H9 (cell line): ENCODE data around the gene CLEC10A. TPM values are rescaled to one million over a fixed set of nuclear protein-coding genes. Genes with fewer than 3 reads are reported as not detected.

Experiments
- DNase-seq: peaks from one replicate; pipeline ENCODE4 v3.0.0-alpha.2; 2017
- H2AFZ ChIP-seq: one replicate; pipeline ENCODE4 v1.6.1; 2013; ENCODE audit warnings: mild to moderate bottlenecking, low read length, control low read depth, moderate library complexity
- H2AK5ac ChIP-seq: 2 replicates; pipeline ENCODE4 v1.6.1; 2013; ENCODE audit warnings: low read length, control low read depth, mixed read lengths; ENCODE audit not compliant: insufficient read length
- H2BK120ac ChIP-seq: one replicate; pipeline ENCODE4 v1.6.1; 2013; ENCODE audit warnings: low read depth, mild to moderate bottlenecking, low read length, control low read depth, inconsistent platforms; ENCODE audit not compliant: poor library complexity, severe bottlenecking
- H2BK12ac ChIP-seq: 2 replicates; pipeline ENCODE4 v1.6.1; 2013; ENCODE audit warnings: low read length, control low read depth, mixed read lengths, low read depth; ENCODE audit not compliant: insufficient read length
- H2BK15ac ChIP-seq: 2 replicates; pipeline ENCODE4 v1.6.1; 2013; ENCODE audit warnings: low read depth, low read length, control low read depth
- H2BK20ac ChIP-seq: one replicate; pipeline ENCODE4 v1.6.1; 2013; ENCODE audit warnings: low read depth, mild to moderate bottlenecking, low read length, control low read depth, inconsistent platforms; ENCODE audit not compliant: poor library complexity, severe bottlenecking
- H2BK5ac ChIP-seq: 2 replicates; pipeline ENCODE4 v1.6.1; 2013; ENCODE audit warnings: low read length, control low read depth, mixed read lengths; ENCODE audit not compliant: insufficient read length
- H3K14ac ChIP-seq: 2 replicates; pipeline ENCODE4 v1.6.1; 2013; ENCODE audit warnings: low read length, control low read depth; ENCODE audit not compliant: insufficient read depth
- H3K18ac ChIP-seq: 2 replicates; pipeline ENCODE4 v1.6.1; 2013; ENCODE audit warnings: low read depth, mild to moderate bottlenecking, mixed read lengths, low read length, control low read depth; ENCODE audit not compliant: insufficient read length
- H3K23ac ChIP-seq: 2 replicates; pipeline ENCODE4 v1.6.1; 2013; ENCODE audit warnings: low read length, control low read depth, mixed read lengths, low read depth; ENCODE audit not compliant: insufficient read length
- H3K23me2 ChIP-seq: 2 replicates; pipeline ENCODE4 v1.6.1; 2013; ENCODE audit warnings: low read depth, mild to moderate bottlenecking, mixed read lengths, low read length, control low read depth; ENCODE audit not compliant: insufficient read length, poor library complexity, severe bottlenecking
- H3K27ac ChIP-seq: 2 replicates; pipeline ENCODE4 v1.5.1; 2013; ENCODE audit warnings: low read length, control low read depth, mixed read lengths, low read depth; ENCODE audit not compliant: insufficient read length
- H3K27me3 ChIP-seq: 2 replicates; pipeline ENCODE4 v1.6.1; 2013; ENCODE audit warnings: low read length, control low read depth, inconsistent platforms; ENCODE audit not compliant: insufficient read depth
- H3K4ac ChIP-seq: 2 replicates; pipeline ENCODE4 v1.6.1; 2013; ENCODE audit warnings: low read depth, mild to moderate bottlenecking, control low read depth, inconsistent platforms, low read length, moderate library complexity
- H3K4me1 ChIP-seq: 2 replicates; pipeline ENCODE4 v1.6.1; 2013; ENCODE audit warnings: low read length, control low read depth, inconsistent platforms; ENCODE audit not compliant: insufficient read depth
- H3K4me2 ChIP-seq: 2 replicates; pipeline ENCODE4 v1.6.1; 2013; ENCODE audit warnings: low read length, control low read depth, mixed read lengths; ENCODE audit not compliant: insufficient read length, insufficient read depth
- H3K56ac ChIP-seq: 2 replicates; pipeline ENCODE4 v1.6.1; 2013; ENCODE audit warnings: low read depth, mild to moderate bottlenecking, mixed read lengths, low read length, control low read depth; ENCODE audit not compliant: insufficient read length
- H3K79me1 ChIP-seq: 2 replicates; pipeline ENCODE4 v1.6.1; 2013; ENCODE audit warnings: low read depth, mild to moderate bottlenecking, moderate library complexity, low read length, control low read depth, inconsistent platforms; ENCODE audit not compliant: insufficient read depth, poor library complexity, severe bottlenecking
- H3K79me2 ChIP-seq: 2 replicates; pipeline ENCODE4 v1.6.1; 2013; ENCODE audit warnings: low read length, control low read depth, inconsistent platforms; ENCODE audit not compliant: insufficient read depth
- H3K9ac ChIP-seq: 2 replicates; pipeline ENCODE4 v1.6.1; 2013; ENCODE audit warnings: low read length, control low read depth, mixed read lengths; ENCODE audit not compliant: insufficient read length; ENCODE audit errors: extremely low read depth
- H3K9me3 ChIP-seq: one replicate; pipeline ENCODE4 v1.6.1; 2013; ENCODE audit warnings: low read depth, low read length, inconsistent platforms; ENCODE audit not compliant: control insufficient read depth
- H3T11ph ChIP-seq: one replicate; pipeline ENCODE4 v1.6.1; 2013; ENCODE audit warnings: mild to moderate bottlenecking, low read length, control low read depth, inconsistent platforms
- H4K20me1 ChIP-seq: one replicate; pipeline ENCODE4 v1.6.1; 2013; ENCODE audit not compliant: control insufficient read depth, insufficient read length, insufficient read depth
- H4K5ac ChIP-seq: 2 replicates; pipeline ENCODE4 v1.6.1; 2013; ENCODE audit warnings: low read depth, mild to moderate bottlenecking, mixed read lengths, low read length, control low read depth; ENCODE audit not compliant: insufficient read length
- H4K8ac ChIP-seq: replicated peaks from 2 replicates; pipeline ENCODE4 v1.6.1; 2013; ENCODE audit warnings: low read length, control low read depth, mixed read lengths, low read depth; ENCODE audit not compliant: insufficient read length
- H4K91ac ChIP-seq: 2 replicates; pipeline ENCODE4 v1.6.1; 2013; ENCODE audit warnings: low read depth, mild to moderate bottlenecking, moderate library complexity, mixed read lengths, low read length, control low read depth; ENCODE audit not compliant: insufficient read length
- H3K27ac Mint-ChIP-seq, 3 experiments: 2 replicates in 2 of 3; 3 replicates in 1 of 3; pipeline ENCODE4 v1.8.0; 2020 to 2021; ENCODE audit warnings: mixed read lengths in 3 of 3, mild to moderate bottlenecking in 1 of 3, moderate library complexity in 1 of 3
- H3K27me3 Mint-ChIP-seq: 2 replicates; pipeline ENCODE4 v1.8.0; 2021; ENCODE audit warnings: low read depth, mild to moderate bottlenecking, moderate library complexity, mixed read lengths
- H3K36me3 Mint-ChIP-seq, 3 experiments: 2 replicates in 2 of 3; 3 replicates in 1 of 3; pipeline ENCODE4 v1.8.0; 2020 to 2021; ENCODE audit warnings: low read depth in 3 of 3, mixed read lengths in 3 of 3; ENCODE audit not compliant: insufficient read depth in 1 of 3
- H3K4me1 Mint-ChIP-seq, 2 experiments: 2 replicates each; pipeline ENCODE4 v1.8.0; 2020; ENCODE audit warnings: mixed read lengths in 2 of 2
- H3K4me3 Mint-ChIP-seq, 2 experiments: 2 replicates in 1 of 2; 3 replicates in 1 of 2; pipeline ENCODE4 v1.8.0; 2020 to 2021; ENCODE audit warnings: mild to moderate bottlenecking in 2 of 2, mixed read lengths in 2 of 2, moderate library complexity in 1 of 2
- H3K9me3 Mint-ChIP-seq, 2 experiments: 2 replicates in 1 of 2; 3 replicates in 1 of 2; pipeline ENCODE4 v1.8.0; 2020; ENCODE audit warnings: mild to moderate bottlenecking in 2 of 2, mixed read lengths in 2 of 2, moderate library complexity in 1 of 2
- WGBS: extraction: QIAGEN DNeasy Blood & Tissue Kit; methylation state at CpG from one replicate; pipeline ENCODE4 v1.1.7; 2013; ENCODE audit warnings: missing lambda C conversion rate, low lambda C conversion rate, mixed read lengths; ENCODE audit not compliant: insufficient read length; ENCODE audit errors: extremely low coverage; 5-methylcytosine and 5-hydroxymethylcytosine counted together
- total RNA-seq: library from RNA; stranded (reverse); gene quantifications from 2 replicates; pipeline ENCODE4 v1.2.1, GENCODE V29; 2021
- TF ChIP-seq, protein P1 (sequence below): fragments of 200-600 bp; sonication (generic); conservative IDR thresholded peaks from 3 replicates; pipeline ENCODE4 v1.8.0; 2021; ENCODE audit warnings: antibody characterized with exemption, mild to moderate bottlenecking

Gene CLEC10A
- total RNA-seq, 1 experiment from 2014 or later = not detected

DNA sequence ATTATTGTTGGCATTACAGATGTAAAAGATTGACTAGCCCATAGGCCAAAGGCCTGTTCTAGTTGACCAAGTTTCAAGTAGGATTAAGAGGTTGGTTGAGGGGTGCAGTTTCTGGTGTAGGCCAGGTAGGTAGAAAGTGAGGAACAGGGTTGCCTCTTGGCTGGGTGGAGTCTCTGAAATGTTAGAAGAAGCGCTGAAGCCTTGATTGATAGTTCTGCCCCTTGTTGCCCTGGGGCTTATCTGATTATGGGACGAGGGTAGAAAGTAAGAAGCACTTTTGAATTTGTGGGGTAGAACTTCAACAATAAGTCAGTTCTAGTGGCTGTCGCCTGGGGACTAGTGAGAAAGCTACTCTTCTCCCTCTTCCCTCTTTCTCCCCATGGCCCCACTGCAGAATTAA lies 51.0 kb downstream of the CLEC10A start:
- no peak overlapping the region for H2BK120ac ChIP-seq
- H3T11ph ChIP-seq = no peak overlapping the region
- peaks cover 2 to 3% of the 10 kb centered on the region in 2 experiments; a peak in 3 of 4 replicates for H3K4me1 Mint-ChIP-seq
- peaks cover 10 to 47% (median 27%) of the 10 kb centered on the region in 3 experiments for H3K36me3 Mint-ChIP-seq
- H4K5ac ChIP-seq = no peak overlapping the region
- no CpG with 5 or more reads among the region's 3 CpGs for WGBS
- H3K27me3 Mint-ChIP-seq = peaks cover 13% of the 10 kb centered on the region
- H3K79me2 ChIP-seq = no peaks in the 10 kb centered on the region
- H3K27ac ChIP-seq = no peak overlapping the region
- no peak overlapping the region for H3K9ac ChIP-seq
- no peaks in the 10 kb centered on the region for H3K27me3 ChIP-seq
- H3K14ac ChIP-seq = no peak overlapping the region
- no peak overlapping the region for H3K4me3 Mint-ChIP-seq
- H3K4me2 ChIP-seq = no peak overlapping the region
- no peak for DNase-seq
- H3K4me1 ChIP-seq = no peaks in the 10 kb centered on the region
- H3K79me1 ChIP-seq = no peaks in the 10 kb centered on the region
- H3K9me3 Mint-ChIP-seq = no peaks in the 10 kb centered on the region
- H2BK12ac ChIP-seq = no peak overlapping the region
- TF ChIP-seq, protein P1, sequence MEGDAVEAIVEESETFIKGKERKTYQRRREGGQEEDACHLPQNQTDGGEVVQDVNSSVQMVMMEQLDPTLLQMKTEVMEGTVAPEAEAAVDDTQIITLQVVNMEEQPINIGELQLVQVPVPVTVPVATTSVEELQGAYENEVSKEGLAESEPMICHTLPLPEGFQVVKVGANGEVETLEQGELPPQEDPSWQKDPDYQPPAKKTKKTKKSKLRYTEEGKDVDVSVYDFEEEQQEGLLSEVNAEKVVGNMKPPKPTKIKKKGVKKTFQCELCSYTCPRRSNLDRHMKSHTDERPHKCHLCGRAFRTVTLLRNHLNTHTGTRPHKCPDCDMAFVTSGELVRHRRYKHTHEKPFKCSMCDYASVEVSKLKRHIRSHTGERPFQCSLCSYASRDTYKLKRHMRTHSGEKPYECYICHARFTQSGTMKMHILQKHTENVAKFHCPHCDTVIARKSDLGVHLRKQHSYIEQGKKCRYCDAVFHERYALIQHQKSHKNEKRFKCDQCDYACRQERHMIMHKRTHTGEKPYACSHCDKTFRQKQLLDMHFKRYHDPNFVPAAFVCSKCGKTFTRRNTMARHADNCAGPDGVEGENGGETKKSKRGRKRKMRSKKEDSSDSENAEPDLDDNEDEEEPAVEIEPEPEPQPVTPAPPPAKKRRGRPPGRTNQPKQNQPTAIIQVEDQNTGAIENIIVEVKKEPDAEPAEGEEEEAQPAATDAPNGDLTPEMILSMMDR = no peak
- no peaks in the 10 kb centered on the region for H3K23me2 ChIP-seq
- no peak overlapping the region for H2BK5ac ChIP-seq
- H4K91ac ChIP-seq = no peak overlapping the region
- no peak overlapping the region for H2BK20ac ChIP-seq
- no peak overlapping the region for H2BK15ac ChIP-seq
- no peak overlapping the region for H3K27ac Mint-ChIP-seq
- no peaks in the 10 kb centered on the region for H3K9me3 ChIP-seq
- H4K8ac ChIP-seq = no peak overlapping the region
- no peak overlapping the region for H3K4ac ChIP-seq
- H3K18ac ChIP-seq = no peak overlapping the region
- no peak overlapping the region for H2AK5ac ChIP-seq
- H3K56ac ChIP-seq = no peak overlapping the region
- no peaks in the 10 kb centered on the region for H4K20me1 ChIP-seq
- no peak overlapping the region for H3K23ac ChIP-seq
- H2AFZ ChIP-seq = no peak overlapping the region
